Sigmoid colon (tissue), 4 donors: ENCODE data around the gene ID3.

Experiments used
- CTCF ChIP-seq, 4 experiments: fragments of 450-650 bp in 3 of 4; fragments of 200-600 bp in 1 of 4; IDR thresholded peaks; one replicate each; pipeline ENCODE4 v1.5.1; 2016 to 2019; ENCODE audit warnings: antibody characterized with exemption in 4 of 4, mild to moderate bottlenecking in 3 of 4, moderate library complexity in 2 of 4
- EP300 ChIP-seq, 4 donors: sonication (generic); formaldehyde crosslinking; IDR thresholded peaks; one replicate each; pipeline ENCODE4 v1.6.1; 2017; ENCODE audit warnings: antibody characterized with exemption in 4 of 4
- POLR2AphosphoS5 ChIP-seq, 4 donors: sonication (generic); formaldehyde crosslinking; IDR thresholded peaks; one replicate each; pipeline ENCODE4 v1.6.1; 2017; ENCODE audit warnings: antibody characterized with exemption in 4 of 4

- TF ChIP-seq EP300 (IDR thresholded peaks at IDR 0.05) = no peak
- TF ChIP-seq CTCF (IDR thresholded peaks at IDR 0.05) = no peak
- TF ChIP-seq POLR2AphosphoS5 (IDR thresholded peaks at IDR 0.05) = no peak
Observed at GRCh38 chr1:23589585-23589986, 30.3 kb upstream of the ID3 start.
